Measurements from ENCODE around the gene PGAM2.

The PGAM2 gene

GRCh38 chr7:44082541-44083207 lies 17.3 kb upstream of the PGAM2 start:
- H3K27me3 Mint-ChIP-seq (ENCODE audit: low read depth): no peaks in the 10 kb centered on the region
- peak overlapping the region; percentile 80 for H3K4me3 Mint-ChIP-seq
- no peaks in the 10 kb centered on the region for H3K9me3 Mint-ChIP-seq
- peaks cover 20% of the 10 kb centered on the region for H3K4me1 Mint-ChIP-seq (ENCODE audit: low read depth)
- peaks cover 17% of the 10 kb centered on the region for H3K36me3 Mint-ChIP-seq (ENCODE audit: low read depth)
- peak overlapping the region; percentile 80 for H3K27ac Mint-ChIP-seq
- DNase-seq (ENCODE audit: low spot score): peak; percentile 98

DNA sequence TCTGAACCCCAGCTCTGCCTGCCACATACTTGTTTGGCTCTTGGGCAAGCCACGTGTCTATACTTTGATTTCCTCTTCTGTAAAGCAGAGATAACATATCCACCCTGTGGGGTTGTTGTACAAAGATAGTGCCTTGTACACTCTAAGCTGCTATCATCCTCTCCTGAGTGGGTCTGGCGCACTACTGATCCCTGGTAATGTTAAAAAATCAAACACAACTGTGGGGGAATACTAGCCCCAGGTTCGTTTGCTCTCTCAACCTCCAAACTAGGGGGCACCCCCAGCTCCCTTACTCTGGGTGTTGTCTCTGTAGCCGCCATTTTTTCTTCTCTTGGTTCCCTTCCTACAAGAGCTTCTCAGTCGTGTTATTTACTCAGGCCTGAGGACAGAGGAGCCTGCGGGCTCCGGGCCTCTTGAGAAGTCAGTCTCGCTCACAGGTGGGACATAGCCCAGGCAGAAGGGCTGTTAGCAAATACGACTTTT lies 15.9 kb upstream of the PGAM2 start:
- H3K27ac Mint-ChIP-seq: peak overlapping the region; percentile 95
- peaks cover 21% of the 10 kb centered on the region for H3K4me1 Mint-ChIP-seq (ENCODE audit: low read depth)
- no peaks in the 10 kb centered on the region for H3K9me3 Mint-ChIP-seq
- DNase-seq (ENCODE audit: low spot score): no peak
- H3K36me3 Mint-ChIP-seq (ENCODE audit: low read depth): peaks cover 24% of the 10 kb centered on the region
- H3K4me3 Mint-ChIP-seq: peak overlapping the region; percentile 80
- no peaks in the 10 kb centered on the region for H3K27me3 Mint-ChIP-seq (ENCODE audit: low read depth)

GRCh38 chr7:44080686-44081265 lies 15.4 kb upstream of the PGAM2 start:
- H3K4me1 Mint-ChIP-seq (ENCODE audit: low read depth): peaks cover 21% of the 10 kb centered on the region
- no peaks in the 10 kb centered on the region for H3K9me3 Mint-ChIP-seq

GRCh38 chr7:44080118-44080517 lies 14.8 kb upstream of the PGAM2 start:
- Mint-ChIP-seq H3K4me3 (no peak overlapping the region), H3K36me3 (ENCODE audit: low read depth) (peaks cover 24% of the 10 kb centered on the region), H3K27me3 (ENCODE audit: low read depth) (no peaks in the 10 kb centered on the region), H3K4me1 (ENCODE audit: low read depth) (peaks cover 21% of the 10 kb centered on the region), H3K9me3 (no peaks in the 10 kb centered on the region), H3K27ac (no peak overlapping the region)
- DNase-seq (ENCODE audit: low spot score): no peak

More at GRCh38 chr7:44080686-44081265, 15.4 kb upstream of the PGAM2 start:
- Mint-ChIP-seq H3K27me3 (ENCODE audit: low read depth) (no peaks in the 10 kb centered on the region), H3K27ac (peak overlapping the region; percentile 95), H3K36me3 (ENCODE audit: low read depth) (peaks cover 24% of the 10 kb centered on the region), H3K4me3 (peak overlapping the region; percentile 80)
- no peak for DNase-seq (ENCODE audit: low spot score)

DNA sequence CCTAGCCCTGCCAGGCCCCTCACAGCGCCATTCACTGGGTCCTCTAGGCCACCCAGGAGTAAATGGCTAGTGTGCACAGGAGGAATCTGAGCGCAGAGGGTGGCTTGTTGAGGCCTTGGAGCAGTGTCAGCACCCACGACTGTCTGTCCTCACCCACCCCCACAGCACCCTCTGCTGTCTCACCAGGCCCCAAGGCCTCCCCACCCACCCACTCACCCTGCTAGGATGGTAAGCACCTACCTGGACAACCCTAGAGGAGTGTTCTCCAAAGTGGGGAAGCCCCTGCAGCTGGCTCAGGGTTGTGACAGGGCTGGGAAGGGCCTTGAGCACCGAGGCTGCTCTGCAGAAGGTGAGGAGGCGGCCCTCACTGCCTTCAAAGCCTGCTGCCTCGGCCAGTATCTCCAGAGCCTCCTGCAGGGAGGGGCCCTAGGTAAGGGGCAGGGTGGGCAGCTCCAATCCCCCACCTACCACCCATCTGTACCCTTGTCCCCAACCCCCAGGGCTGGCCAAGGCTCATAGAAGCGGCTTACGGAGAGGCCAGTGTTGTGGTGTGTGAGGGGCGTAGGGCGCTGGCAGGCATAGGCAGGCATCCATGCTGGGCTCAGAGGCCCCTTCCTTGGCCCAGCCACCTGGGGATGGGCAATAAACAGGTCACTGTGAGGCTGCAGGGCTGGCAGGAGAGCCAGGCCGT lies 14.1 kb upstream of the PGAM2 start:
- peaks cover 21% of the 10 kb centered on the region for H3K4me1 Mint-ChIP-seq (ENCODE audit: low read depth)
- no peak overlapping the region for H3K27ac Mint-ChIP-seq
- no peak overlapping the region for H3K4me3 Mint-ChIP-seq

GRCh38 chr7:44078521-44078920 lies 13.2 kb upstream of the PGAM2 start:
- H3K27me3 Mint-ChIP-seq (ENCODE audit: low read depth): no peaks in the 10 kb centered on the region
- no peak for DNase-seq (ENCODE audit: low spot score)
- H3K27ac Mint-ChIP-seq: no peak overlapping the region
- no peaks in the 10 kb centered on the region for H3K9me3 Mint-ChIP-seq
- H3K4me3 Mint-ChIP-seq: no peak overlapping the region
- H3K4me1 Mint-ChIP-seq (ENCODE audit: low read depth): peaks cover 21% of the 10 kb centered on the region
- H3K36me3 Mint-ChIP-seq (ENCODE audit: low read depth): peaks cover 33% of the 10 kb centered on the region

More for the DNA sequence above, 14.1 kb upstream of the PGAM2 start:
- Mint-ChIP-seq H3K9me3 (no peaks in the 10 kb centered on the region), H3K27me3 (ENCODE audit: low read depth) (no peaks in the 10 kb centered on the region), H3K36me3 (ENCODE audit: low read depth) (peaks cover 28% of the 10 kb centered on the region)
- DNase-seq (ENCODE audit: low spot score): no peak

GRCh38 chr7:44077681-44078091 lies 12.3 kb upstream of the PGAM2 start:
- no peak overlapping the region for H3K4me3 Mint-ChIP-seq
- H3K9me3 Mint-ChIP-seq: no peaks in the 10 kb centered on the region
- H3K36me3 Mint-ChIP-seq (ENCODE audit: low read depth): peaks cover 39% of the 10 kb centered on the region
- no peak overlapping the region for H3K27ac Mint-ChIP-seq
- no peaks in the 10 kb centered on the region for H3K27me3 Mint-ChIP-seq (ENCODE audit: low read depth)
- DNase-seq (ENCODE audit: low spot score): no peak
- H3K4me1 Mint-ChIP-seq (ENCODE audit: low read depth): peaks cover 15% of the 10 kb centered on the region

GRCh38 chr7:44077061-44077460 lies 11.7 kb upstream of the PGAM2 start:
- Mint-ChIP-seq H3K4me1 (ENCODE audit: low read depth) (peaks cover 15% of the 10 kb centered on the region), H3K9me3 (no peaks in the 10 kb centered on the region), H3K36me3 (ENCODE audit: low read depth) (peaks cover 44% of the 10 kb centered on the region), H3K27me3 (ENCODE audit: low read depth) (no peaks in the 10 kb centered on the region), H3K4me3 (no peak overlapping the region), H3K27ac (no peak overlapping the region)
- no peak for DNase-seq (ENCODE audit: low spot score)

GRCh38 chr7:44076101-44076895 lies 10.9 kb upstream of the PGAM2 start:
- Mint-ChIP-seq H3K27ac (no peak overlapping the region), H3K4me1 (ENCODE audit: low read depth) (peaks cover 13% of the 10 kb centered on the region), H3K4me3 (no peak overlapping the region), H3K9me3 (no peaks in the 10 kb centered on the region), H3K27me3 (ENCODE audit: low read depth) (no peaks in the 10 kb centered on the region), H3K36me3 (ENCODE audit: low read depth) (peaks cover 46% of the 10 kb centered on the region)
- DNase-seq (ENCODE audit: low spot score): no peak

- no peaks in the 10 kb centered on the region for H3K27me3 Mint-ChIP-seq (ENCODE audit: low read depth)
- no peaks in the 10 kb centered on the region for H3K9me3 Mint-ChIP-seq
- H3K4me1 Mint-ChIP-seq (ENCODE audit: low read depth): peaks cover 7% of the 10 kb centered on the region
- peaks cover 41% of the 10 kb centered on the region for H3K36me3 Mint-ChIP-seq (ENCODE audit: low read depth)
- no peak overlapping the region for H3K4me3 Mint-ChIP-seq
- no peak overlapping the region for H3K27ac Mint-ChIP-seq
- DNase-seq (ENCODE audit: low spot score): no peak
These were observed 10.1 kb upstream of the PGAM2 start for GRCh38 chr7:44075296-44076075.

- no peak overlapping the region for H3K27ac Mint-ChIP-seq
- peaks cover 41% of the 10 kb centered on the region for H3K36me3 Mint-ChIP-seq (ENCODE audit: low read depth)
- H3K4me1 Mint-ChIP-seq (ENCODE audit: low read depth): peaks cover 7% of the 10 kb centered on the region
- no peaks in the 10 kb centered on the region for H3K27me3 Mint-ChIP-seq (ENCODE audit: low read depth)
- DNase-seq (ENCODE audit: low spot score): no peak
- no peaks in the 10 kb centered on the region for H3K9me3 Mint-ChIP-seq
- no peak overlapping the region for H3K4me3 Mint-ChIP-seq
These were observed 9.0 kb upstream of the PGAM2 start for GRCh38 chr7:44074349-44074695.

DNA sequence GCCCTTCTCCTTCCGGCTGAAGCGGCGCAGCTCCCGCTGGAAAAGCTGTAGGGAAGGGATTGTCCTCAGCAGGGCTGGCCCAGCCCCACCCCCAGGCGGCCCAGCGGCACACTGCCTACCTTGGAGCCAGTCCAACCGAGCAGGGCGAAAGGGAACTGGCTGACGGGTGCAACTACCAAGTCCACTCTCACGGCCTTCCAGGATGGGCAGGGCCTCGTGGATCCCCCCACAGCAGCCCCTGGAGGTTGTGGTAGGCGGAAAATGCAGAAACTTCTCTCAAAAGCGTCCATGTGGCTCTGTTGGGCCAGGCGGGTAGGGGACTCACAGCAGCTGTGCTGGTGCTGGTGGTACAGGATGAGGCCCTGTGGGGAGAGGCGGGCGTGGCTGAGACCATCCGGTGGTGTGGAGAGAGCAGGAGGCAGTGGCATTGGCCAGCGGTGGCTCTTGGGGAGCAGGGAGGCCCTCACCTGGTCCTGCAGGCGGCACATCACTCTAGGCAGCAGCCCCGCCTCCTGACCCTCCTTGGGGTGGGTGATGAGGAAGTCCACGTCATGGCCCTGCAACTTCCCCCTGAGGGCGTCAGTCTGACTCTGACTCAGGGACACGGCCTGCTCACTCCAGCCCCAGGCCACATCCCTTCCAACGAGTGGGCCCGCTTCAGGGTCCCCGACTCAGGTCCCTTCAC lies 8.4 kb upstream of the PGAM2 start:
- Mint-ChIP-seq H3K9me3 (no peaks in the 10 kb centered on the region), H3K36me3 (ENCODE audit: low read depth) (peaks cover 41% of the 10 kb centered on the region), H3K4me3 (no peak overlapping the region), H3K27me3 (ENCODE audit: low read depth) (no peaks in the 10 kb centered on the region), H3K4me1 (ENCODE audit: low read depth) (peaks cover 7% of the 10 kb centered on the region), H3K27ac (no peak overlapping the region)
- no peak for DNase-seq (ENCODE audit: low spot score)

Data from T-helper 2 cell treated with Interferon-gamma antibody and Interleukin-4, amounts not matched to agents 5 μg/mL and 100 μg/mL, for 36 hours (primary cell).